ENCODE data around the gene RBFOX1.

RBFOX1 gene

DNA sequence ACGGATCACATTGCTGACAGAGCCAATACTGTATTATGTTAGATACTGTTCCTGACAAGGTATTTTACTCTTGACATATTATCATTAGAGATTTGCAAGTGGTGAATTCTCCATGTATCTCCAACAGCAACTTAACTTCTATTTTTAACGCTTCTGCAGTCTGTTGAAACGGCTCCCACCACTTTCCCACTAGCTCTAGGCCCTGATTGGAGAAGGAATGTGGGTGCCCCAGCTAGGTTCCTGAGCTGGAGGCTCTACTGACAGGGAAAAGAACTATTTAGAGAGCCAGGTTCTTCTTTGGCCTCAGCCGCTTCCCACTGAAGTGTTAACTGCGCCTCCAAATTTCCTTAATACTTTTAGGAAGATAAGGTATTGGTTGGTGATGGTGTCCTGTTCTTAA is 191.8 kb downstream of the RBFOX1 start:
- DNase-seq (ENCODE audit: low read depth): no peak

- DNase-seq (ENCODE audit: low read depth): no peak
Observed at GRCh38 chr16:7526736-7527135, 194.1 kb downstream of the RBFOX1 start.

GRCh38 chr16:7532534-7532933 is 199.9 kb downstream of the RBFOX1 start:
- DNase-seq (ENCODE audit: low read depth): no peak

DNA sequence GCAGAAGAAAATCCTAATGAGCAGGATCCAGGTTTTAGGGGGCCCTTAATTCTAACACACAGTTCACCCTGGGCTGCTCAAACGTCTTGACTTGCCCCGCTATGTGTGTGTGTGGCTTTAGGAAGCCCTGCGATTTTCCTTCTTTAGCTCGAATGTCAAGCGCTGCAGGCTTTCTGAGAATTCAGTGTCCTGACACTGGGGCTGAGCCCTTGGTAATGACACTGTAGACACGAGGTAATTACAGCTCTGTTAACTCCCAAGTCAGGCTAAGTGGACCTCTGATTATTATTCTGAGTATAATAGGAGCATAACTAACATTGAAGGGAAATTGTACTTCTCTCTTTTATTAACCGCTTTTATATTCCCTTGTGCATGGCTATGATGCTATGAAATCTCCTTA is 202.1 kb downstream of the RBFOX1 start:
- DNase-seq (ENCODE audit: low read depth): no peak

DNA sequence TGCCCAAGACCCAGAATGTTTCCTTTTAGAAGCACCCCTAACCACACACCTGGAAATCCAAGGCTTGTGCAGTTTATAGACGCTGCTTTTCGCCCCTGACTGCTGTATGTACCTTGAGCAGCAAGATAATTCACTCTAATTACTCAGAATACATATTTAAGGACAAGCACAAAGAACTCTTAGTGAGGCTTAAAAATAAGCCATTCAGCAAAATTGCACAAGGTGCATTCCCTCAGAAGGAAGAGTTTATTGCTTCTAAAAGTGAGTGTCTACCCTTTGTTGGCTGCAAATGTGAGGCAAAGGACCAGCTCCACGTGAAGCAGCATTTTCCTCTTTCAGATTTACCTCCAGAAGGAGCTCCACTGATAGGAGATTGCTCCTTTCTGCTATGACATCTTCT is 208.4 kb downstream of the RBFOX1 start:
- no peak for DNase-seq (ENCODE audit: low read depth)

DNA sequence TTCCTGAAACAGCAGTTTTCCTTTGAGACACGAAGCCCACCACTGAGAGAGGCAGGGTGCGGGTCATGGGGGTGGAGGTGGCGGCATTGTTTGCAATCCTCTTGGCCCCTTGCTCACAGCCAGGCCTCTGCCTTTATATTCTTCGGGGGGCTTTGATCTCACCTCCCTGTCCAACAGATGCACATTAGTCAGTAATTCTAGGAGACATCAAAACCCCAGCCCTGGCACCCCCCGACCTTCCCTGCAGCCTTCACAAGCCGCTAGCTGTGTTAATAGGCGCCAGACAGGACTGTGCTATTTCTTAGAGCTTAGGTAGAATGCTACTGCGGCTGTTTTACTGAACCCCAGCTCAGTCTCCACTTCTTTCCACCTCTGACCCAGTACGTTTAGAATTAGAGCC is 212.6 kb downstream of the RBFOX1 start:
- no peak for DNase-seq (ENCODE audit: low read depth)

DNA sequence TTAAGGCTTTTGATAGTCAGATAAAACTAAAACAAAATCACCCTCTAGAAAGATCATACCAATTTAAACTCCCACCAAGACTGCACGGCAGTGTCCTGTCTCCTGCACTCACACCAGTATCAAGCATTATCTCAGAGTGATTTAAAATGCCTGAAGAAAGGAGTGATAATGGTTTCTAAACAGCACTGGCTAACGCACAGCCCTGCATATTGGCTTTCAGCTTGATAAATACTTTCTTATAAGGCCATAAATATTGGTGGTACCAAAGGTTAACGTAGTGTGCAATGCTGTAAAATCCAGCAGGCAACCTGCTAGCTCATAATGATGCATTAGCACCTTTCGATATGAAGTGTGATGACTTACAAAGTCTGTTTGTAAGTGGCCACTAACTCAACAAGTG is 214.3 kb downstream of the RBFOX1 start:
- no peak for DNase-seq (ENCODE audit: low read depth)

- no peak for DNase-seq (ENCODE audit: low read depth)
Observed at GRCh38 chr16:7547736-7548135, 215.1 kb downstream of the RBFOX1 start.

- DNase-seq (ENCODE audit: low read depth): no peak
Observed at GRCh38 chr16:7548796-7549318, 216.2 kb downstream of the RBFOX1 start.

- no peak for DNase-seq (ENCODE audit: low read depth)
Observed at GRCh38 chr16:7550096-7550495, 217.5 kb downstream of the RBFOX1 start.

DNA sequence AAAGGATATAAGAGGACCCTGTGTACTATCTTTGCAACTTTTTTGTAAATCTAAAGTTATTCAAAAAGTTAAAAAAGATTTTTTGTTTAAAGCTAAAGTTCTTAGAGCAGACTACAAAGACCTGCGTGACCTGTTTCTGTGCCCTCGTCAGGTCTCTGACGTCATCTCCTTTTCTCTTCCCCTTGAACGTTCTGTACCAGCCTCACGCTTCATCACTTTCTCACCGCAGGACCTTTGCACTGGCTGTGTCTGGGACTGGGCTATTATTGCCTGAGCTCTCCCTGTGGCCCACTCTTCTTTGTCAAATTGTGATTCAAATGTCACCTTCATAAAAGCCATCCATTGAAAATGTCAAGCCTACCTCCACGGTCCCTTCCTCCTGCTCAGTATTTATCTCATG is 222.8 kb downstream of the RBFOX1 start:
- DNase-seq (ENCODE audit: low read depth): no peak

DNA sequence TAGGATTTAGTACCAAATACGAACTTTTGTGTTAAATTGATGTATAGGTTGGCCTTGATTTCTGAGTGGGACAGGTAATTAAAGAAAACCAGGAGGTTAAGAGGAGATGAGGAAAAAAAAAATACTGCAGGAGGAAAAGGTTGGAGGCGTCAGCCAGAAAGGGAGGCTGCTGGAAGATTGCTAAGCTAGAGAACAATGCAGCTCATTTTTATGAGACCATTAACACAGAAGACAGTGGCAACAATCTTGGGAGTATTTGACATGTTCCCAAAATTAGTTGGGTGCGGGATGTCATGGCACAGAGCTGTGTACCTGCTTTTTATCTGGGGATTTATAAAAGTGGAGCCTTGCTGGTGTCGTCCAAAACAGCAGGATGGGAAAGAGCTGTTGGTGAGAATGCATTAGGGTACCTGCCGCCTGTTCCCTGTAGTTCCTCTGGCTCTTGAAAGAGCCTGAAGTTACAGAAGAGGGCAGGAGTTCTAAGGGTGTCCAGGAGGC is 229.3 kb downstream of the RBFOX1 start:
- no peak for DNase-seq (ENCODE audit: low read depth)

GRCh38 chr16:7566360-7566759 is 233.7 kb downstream of the RBFOX1 start:
- no peak for DNase-seq (ENCODE audit: low read depth)

DNA sequence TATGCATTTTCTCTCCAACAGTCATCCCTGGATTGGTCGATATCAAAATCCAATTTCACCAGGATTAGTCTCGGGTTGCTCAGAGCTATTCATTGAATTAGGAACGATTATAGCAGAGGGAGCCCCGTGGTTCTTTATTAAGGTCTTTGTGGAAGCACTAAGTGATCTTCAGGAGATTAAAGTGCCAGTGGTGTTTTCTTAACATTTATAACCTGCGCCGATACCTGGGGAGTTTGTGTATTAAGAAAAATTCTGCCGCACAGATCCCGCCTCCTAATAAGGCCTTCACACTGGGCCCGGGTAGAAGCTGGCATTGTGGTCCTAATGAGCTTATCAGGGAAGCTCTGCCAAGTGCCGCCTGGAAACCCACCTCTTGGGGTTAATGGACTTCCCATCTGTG is 238.7 kb downstream of the RBFOX1 start:
- DNase-seq (ENCODE audit: low read depth): no peak

GRCh38 chr16:7577588-7577987 is 244.9 kb downstream of the RBFOX1 start:
- DNase-seq (ENCODE audit: low read depth): no peak

- no peak for DNase-seq (ENCODE audit: low read depth)
Observed at GRCh38 chr16:7579454-7579853, 246.8 kb downstream of the RBFOX1 start.

GRCh38 chr16:7581175-7581574 is 248.5 kb downstream of the RBFOX1 start:
- DNase-seq (ENCODE audit: low read depth): no peak

- no peak for DNase-seq (ENCODE audit: low read depth)
Observed at GRCh38 chr16:7583396-7583795, 250.8 kb downstream of the RBFOX1 start.

DNA sequence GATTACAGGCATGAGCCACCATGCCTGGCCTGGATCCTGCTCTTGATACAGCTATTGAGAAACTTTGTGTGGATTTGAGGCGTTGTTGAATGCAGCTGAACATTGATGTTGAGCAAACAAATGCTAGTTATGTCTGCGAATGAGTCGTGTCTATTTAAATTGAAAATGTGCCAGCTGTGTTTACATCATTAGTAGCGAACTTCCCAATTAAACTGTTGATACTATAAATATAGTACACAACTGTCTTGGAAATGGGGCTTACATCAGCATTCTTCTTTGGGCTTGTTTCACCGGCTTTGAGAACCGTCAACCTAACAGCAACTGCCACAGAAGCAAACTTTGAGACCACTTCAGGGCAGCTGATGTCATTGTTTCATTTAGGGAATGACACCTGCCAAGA is 251.9 kb downstream of the RBFOX1 start:
- DNase-seq (ENCODE audit: low read depth): no peak

DNA sequence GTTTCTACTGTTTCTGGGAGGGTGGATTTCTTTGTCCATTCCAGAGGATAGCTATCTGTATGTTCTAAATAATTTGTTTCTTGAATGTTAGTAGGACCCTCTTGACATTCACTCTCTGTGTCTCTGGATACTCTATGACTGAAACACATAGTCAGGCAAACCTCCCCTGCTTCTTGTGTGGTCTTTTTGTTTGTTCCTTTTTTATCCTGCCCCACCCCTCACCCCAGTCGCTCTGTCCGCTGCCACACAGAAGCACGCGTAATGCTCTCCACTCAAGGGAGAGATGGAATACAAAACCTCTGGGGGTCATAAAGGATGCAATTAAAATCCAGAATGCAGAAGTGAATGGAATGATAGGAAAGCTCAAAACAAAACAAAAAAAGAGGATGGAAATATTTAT is 253.1 kb downstream of the RBFOX1 start:
- DNase-seq (ENCODE audit: low read depth): no peak

DNA sequence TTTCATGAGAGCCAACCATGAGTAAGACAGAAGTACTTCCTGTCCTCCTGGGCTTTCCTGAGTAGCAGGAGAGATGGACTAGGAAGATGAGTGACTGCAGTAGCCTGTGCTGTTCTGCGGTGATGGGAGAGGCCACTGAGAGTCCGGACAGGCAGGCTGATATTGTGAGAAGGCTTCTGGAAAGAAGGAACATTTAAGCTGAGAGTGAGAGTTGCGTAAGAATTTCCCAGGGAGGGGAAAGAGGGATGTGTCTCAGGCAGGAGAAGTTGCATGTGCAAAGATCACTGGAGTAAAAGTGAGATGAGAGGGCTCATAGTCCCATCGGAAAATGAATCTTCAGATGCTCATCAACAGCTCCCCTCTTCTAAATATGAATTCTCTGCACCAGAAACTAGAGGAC is 258.3 kb downstream of the RBFOX1 start:
- DNase-seq (ENCODE audit: low read depth): no peak

DNA sequence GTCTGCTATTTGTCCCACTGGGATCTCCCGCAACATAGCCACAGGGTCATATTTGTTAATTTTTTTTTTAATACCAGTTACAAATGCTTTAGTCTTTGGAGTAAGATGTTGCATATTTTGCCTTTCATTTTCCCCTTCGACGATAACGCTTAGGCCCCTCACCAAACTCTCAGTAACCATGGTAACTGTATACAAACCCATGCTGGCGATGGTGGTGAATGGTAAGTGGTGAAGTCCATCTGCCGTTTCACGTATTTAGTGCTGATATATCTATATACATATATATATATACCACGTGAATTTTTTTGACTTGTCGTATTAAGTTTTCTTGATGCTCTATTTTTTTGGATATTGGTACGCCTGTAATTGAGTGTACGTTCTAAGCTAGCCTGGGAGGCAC is 263.7 kb downstream of the RBFOX1 start:
- no peak for DNase-seq (ENCODE audit: low read depth)

GRCh38 chr16:7597677-7598076 is 265.0 kb downstream of the RBFOX1 start:
- no peak for DNase-seq (ENCODE audit: low read depth)

DNA sequence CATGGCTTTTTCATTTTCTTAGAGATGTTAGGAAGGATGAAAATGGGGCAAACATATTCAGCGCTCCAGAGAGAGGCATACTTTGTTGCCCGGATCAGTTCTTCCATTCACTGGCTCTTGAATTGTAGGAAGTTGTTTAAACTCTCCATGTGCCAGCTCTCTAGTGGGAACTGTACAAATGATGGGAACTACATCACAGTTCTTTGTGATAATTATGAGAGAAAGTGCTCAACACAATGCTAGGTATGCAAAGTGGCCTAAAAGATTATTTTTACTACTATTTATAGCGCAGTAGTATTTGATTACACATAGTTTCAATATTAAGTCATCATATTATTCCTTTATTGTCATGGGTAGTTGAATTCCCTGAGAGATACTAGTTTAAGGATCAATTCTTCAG is 268.5 kb downstream of the RBFOX1 start:
- DNase-seq (ENCODE audit: low read depth): no peak

All from stimulated activated CD8-positive, alpha-beta memory T cell treated with anti-CD3 and anti-CD28 coated beads, Interleukin-15, amount 100 ng/mL, for 1 hour (primary cell).